Smooth muscle cell (in vitro differentiated cells): ENCODE results near the gene GUCY1B1. TPM values are rescaled to one million over a fixed set of nuclear protein-coding genes. Genes with fewer than 3 reads are reported as not detected.

ENCODE experiments used
- DNase-seq: peaks from one replicate; lab custom pipeline; 2025; ENCODE audit not compliant: unreplicated experiment; lab: John Stamatoyannopoulos, UW
- H2AFZ ChIP-seq: fragments of 200-600 bp; sonication (generic); 2 replicates; pipeline ENCODE4 v1.6.0; 2016; ENCODE audit warnings: antibody characterized with exemption, low read depth, mild to moderate bottlenecking
- H3F3A ChIP-seq: fragments of 200-600 bp; sonication (generic); 2 replicates; pipeline ENCODE4 v1.6.0; 2017; ENCODE audit warnings: antibody characterized with exemption, low read depth
- H3K27ac ChIP-seq: fragments of 200-600 bp; sonication (generic); 2 replicates; pipeline ENCODE4 v1.5.1; 2016; ENCODE audit warnings: low read depth, mild to moderate bottlenecking
- H3K27me3 ChIP-seq: fragments of 200-600 bp; sonication (generic); 2 replicates; pipeline ENCODE4 v1.6.1; 2016; ENCODE audit warnings: low read depth, mild to moderate bottlenecking
- H3K36me3 ChIP-seq: fragments of 200-600 bp; sonication (generic); 2 replicates; pipeline ENCODE4 v1.5.1; 2016; ENCODE audit warnings: low read depth
- H3K4me1 ChIP-seq: fragments of 200-600 bp; sonication (generic); 2 replicates; pipeline ENCODE4 v1.5.1; 2016; ENCODE audit warnings: low read depth
- H3K4me2 ChIP-seq: fragments of 200-600 bp; sonication (generic); 2 replicates; pipeline ENCODE4 v1.6.0; 2016; ENCODE audit warnings: mild to moderate bottlenecking
- H3K4me3 ChIP-seq: fragments of 200-600 bp; sonication (generic); 2 replicates; pipeline ENCODE4 v1.5.1; 2016; ENCODE audit warnings: mild to moderate bottlenecking
- H3K79me2 ChIP-seq: fragments of 200-600 bp; sonication (generic); 2 replicates; pipeline ENCODE4 v1.6.0; 2016; ENCODE audit warnings: low read depth, mild to moderate bottlenecking
- H3K9ac ChIP-seq: fragments of 200-600 bp; sonication (generic); 2 replicates; pipeline ENCODE4 v1.6.0; 2016; ENCODE audit warnings: low read depth
- H3K9me3 ChIP-seq: fragments of 200-600 bp; sonication (generic); replicated peaks from 2 replicates; pipeline ENCODE4 v1.5.1; 2016; ENCODE audit warnings: low read depth
- H4K20me1 ChIP-seq: fragments of 200-600 bp; sonication (generic); 2 replicates; pipeline ENCODE4 v1.6.0; 2016; ENCODE audit warnings: low read depth
- WGBS: methylation state at CpG from one replicate; pipeline ENCODE4 v1.1.7; 2016; ENCODE audit warnings: low lambda C conversion rate; 5-methylcytosine and 5-hydroxymethylcytosine counted together
- polyA plus RNA-seq: library from polyadenylated mRNA; unstranded; fragments of >200 nt; fragmentation: Nextera tagmentation; extraction: Ambion mirVana; gene quantifications from 2 replicates; pipeline ENCODE4 v1.2.1, GENCODE V29; 2016
- total RNA-seq: library from RNA; depleted of rRNA; stranded (reverse); fragments of >200 nt; gene quantifications from 2 replicates; pipeline ENCODE4 v1.2.3, GENCODE V29; 2014
- TF ChIP-seq, protein P1 (sequence below): fragments of 200-600 bp; sonication (generic); IDR thresholded peaks from 2 replicates; pipeline ENCODE4 v1.5.1; 2017; ENCODE audit warnings: borderline replicate concordance, mild to moderate bottlenecking, antibody characterized with exemption; ENCODE audit not compliant: insufficient read depth, poor library complexity, severe bottlenecking

Gene GUCY1B1
- total and polyA plus RNA-seq, 2 experiments from 2014 or later, result 26.7 to 32.2 TPM

DNA sequence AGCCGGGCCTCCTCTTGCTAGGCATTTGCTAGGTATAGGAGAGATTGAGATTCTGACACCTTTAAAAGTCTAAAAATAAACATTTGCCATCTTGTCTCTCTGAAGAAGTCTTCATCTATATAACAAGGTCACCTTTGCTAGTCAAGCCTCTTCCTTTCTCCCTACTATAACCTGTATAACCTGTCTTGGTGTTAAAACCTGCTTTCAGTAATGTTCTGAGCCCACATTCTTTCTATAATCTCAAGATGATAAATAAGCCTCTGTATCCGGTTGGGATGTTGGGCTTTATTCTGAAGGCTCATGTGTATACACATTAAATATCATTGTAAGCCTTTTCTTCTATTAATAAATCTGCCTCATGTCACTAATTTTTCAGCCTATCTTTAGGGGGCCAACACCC is 97.1 kb downstream of the GUCY1B1 start:
- no peak overlapping the region for H3K9ac ChIP-seq
- peaks cover 5% of the 10 kb centered on the region for H3F3A ChIP-seq
- WGBS, result 80% methylated on average over 2 of the region's 2 CpGs
- H3K4me1 ChIP-seq, result peaks cover 27% of the 10 kb centered on the region
- TF ChIP-seq, protein P1, sequence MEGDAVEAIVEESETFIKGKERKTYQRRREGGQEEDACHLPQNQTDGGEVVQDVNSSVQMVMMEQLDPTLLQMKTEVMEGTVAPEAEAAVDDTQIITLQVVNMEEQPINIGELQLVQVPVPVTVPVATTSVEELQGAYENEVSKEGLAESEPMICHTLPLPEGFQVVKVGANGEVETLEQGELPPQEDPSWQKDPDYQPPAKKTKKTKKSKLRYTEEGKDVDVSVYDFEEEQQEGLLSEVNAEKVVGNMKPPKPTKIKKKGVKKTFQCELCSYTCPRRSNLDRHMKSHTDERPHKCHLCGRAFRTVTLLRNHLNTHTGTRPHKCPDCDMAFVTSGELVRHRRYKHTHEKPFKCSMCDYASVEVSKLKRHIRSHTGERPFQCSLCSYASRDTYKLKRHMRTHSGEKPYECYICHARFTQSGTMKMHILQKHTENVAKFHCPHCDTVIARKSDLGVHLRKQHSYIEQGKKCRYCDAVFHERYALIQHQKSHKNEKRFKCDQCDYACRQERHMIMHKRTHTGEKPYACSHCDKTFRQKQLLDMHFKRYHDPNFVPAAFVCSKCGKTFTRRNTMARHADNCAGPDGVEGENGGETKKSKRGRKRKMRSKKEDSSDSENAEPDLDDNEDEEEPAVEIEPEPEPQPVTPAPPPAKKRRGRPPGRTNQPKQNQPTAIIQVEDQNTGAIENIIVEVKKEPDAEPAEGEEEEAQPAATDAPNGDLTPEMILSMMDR, result no peak
- DNase-seq, result no peak
- no peaks in the 10 kb centered on the region for H3K9me3 ChIP-seq
- peak overlapping the region; percentile 81 for H3K4me2 ChIP-seq
- no peaks in the 10 kb centered on the region for H3K79me2 ChIP-seq
- no peaks in the 10 kb centered on the region for H3K36me3 ChIP-seq
- no peak overlapping the region for H3K27ac ChIP-seq
- H3K4me3 ChIP-seq, result no peak overlapping the region
- no peaks in the 10 kb centered on the region for H3K27me3 ChIP-seq
- H2AFZ ChIP-seq, result no peak overlapping the region
- no peaks in the 10 kb centered on the region for H4K20me1 ChIP-seq

Other genes with a start within 250 kb of the GUCY1B1 start
- 269 and 295 TPM in 2 replicates for gene GUCY1A1, start 92.2 kb upstream of the GUCY1B1 start, total RNA-seq
- 138 and 172 TPM in 2 replicates for gene GUCY1A1, start 92.2 kb upstream of the GUCY1B1 start, polyA plus RNA-seq
- gene ASIC5, start 107.3 kb downstream of the GUCY1B1 start, total RNA-seq, result not detected in 2 replicates
- not detected in 2 replicates for gene ASIC5, start 107.3 kb downstream of the GUCY1B1 start, polyA plus RNA-seq
- gene TDO2, start 144.7 kb downstream of the GUCY1B1 start, total RNA-seq, result 180 and 181 TPM in 2 replicates
- 114 and 151 TPM in 2 replicates for gene TDO2, start 144.7 kb downstream of the GUCY1B1 start, polyA plus RNA-seq
- 19.2 and 19.7 TPM in 2 replicates for gene CTSO, start 194.8 kb downstream of the GUCY1B1 start, total RNA-seq
- gene CTSO, start 194.8 kb downstream of the GUCY1B1 start, polyA plus RNA-seq, result 12.4 and 15.4 TPM in 2 replicates